HEK293 (cell line): ENCODE results near the gene S100PBP.

ENCODE experiments used
- CTCF ChIP-seq: fragments of 450-650 bp; formaldehyde crosslinking; IDR thresholded peaks from 2 replicates; pipeline ENCODE4 v1.5.1; 2016; ENCODE audit warnings: missing biosample characterization, missing genetic modification characterization
- EGR2 ChIP-seq: fragments of 450-650 bp; formaldehyde crosslinking; IDR thresholded peaks from 2 replicates; pipeline ENCODE4 v1.5.1; 2016; ENCODE audit warnings: low read depth, missing biosample characterization, missing genetic modification characterization
- GFI1B ChIP-seq: fragments of 450-650 bp; formaldehyde crosslinking; IDR thresholded peaks from 2 replicates; pipeline ENCODE4 v1.5.1; 2016; ENCODE audit warnings: missing biosample characterization, missing genetic modification characterization
- GLI2 ChIP-seq: fragments of 450-650 bp; formaldehyde crosslinking; IDR thresholded peaks from 2 replicates; pipeline ENCODE4; 2017; ENCODE audit warnings: missing biosample characterization, missing genetic modification characterization, low read depth, borderline replicate concordance
- GLI4 ChIP-seq: fragments of 450-650 bp; formaldehyde crosslinking; IDR thresholded peaks from 2 replicates; pipeline ENCODE4 v1.5.1; 2016; ENCODE audit warnings: missing biosample characterization, missing genetic modification characterization
- GLIS1 ChIP-seq: fragments of 450-650 bp; formaldehyde crosslinking; IDR thresholded peaks from 2 replicates; pipeline ENCODE4 v1.5.1; 2016; ENCODE audit warnings: missing biosample characterization, missing genetic modification characterization
- IKZF3 ChIP-seq: fragments of 450-650 bp; IDR thresholded peaks from 2 replicates; pipeline ENCODE4 v1.5.0; 2018; ENCODE audit warnings: missing biosample characterization, mild to moderate bottlenecking, missing genetic modification characterization, moderate library complexity
- KLF1 ChIP-seq: fragments of 450-650 bp; formaldehyde crosslinking; IDR thresholded peaks from 2 replicates; pipeline ENCODE4 v1.5.1; 2016; ENCODE audit warnings: missing biosample characterization, missing genetic modification characterization
- PATZ1 ChIP-seq: fragments of 450-650 bp; formaldehyde crosslinking; IDR thresholded peaks from 2 replicates; pipeline ENCODE4 v1.5.1; 2016; ENCODE audit warnings: missing biosample characterization, missing genetic modification characterization
- SALL2 ChIP-seq: fragments of 450-650 bp; formaldehyde crosslinking; IDR thresholded peaks from 2 replicates; pipeline ENCODE4 v1.5.0; 2017; ENCODE audit warnings: missing biosample characterization, mild to moderate bottlenecking, missing genetic modification characterization, borderline replicate concordance
- TSHZ1 ChIP-seq: fragments of 450-650 bp; formaldehyde crosslinking; IDR thresholded peaks from 2 replicates; pipeline ENCODE4 v1.5.1; 2016; ENCODE audit warnings: missing biosample characterization, missing genetic modification characterization, borderline replicate concordance
- ZBTB26 ChIP-seq: fragments of 450-650 bp; formaldehyde crosslinking; optimal IDR thresholded peaks from 2 replicates; pipeline ENCODE3; 2016; ENCODE audit warnings: missing biosample characterization, mild to moderate bottlenecking, missing genetic modification characterization
- ZBTB48 ChIP-seq: fragments of 450-650 bp; formaldehyde crosslinking; IDR thresholded peaks from 2 replicates; pipeline ENCODE4 v1.5.1; 2016; ENCODE audit warnings: missing biosample characterization, missing genetic modification characterization
- ZEB2 ChIP-seq: fragments of 450-650 bp; formaldehyde crosslinking; IDR thresholded peaks from 2 replicates; pipeline ENCODE4 v1.5.1; 2016; ENCODE audit warnings: missing biosample characterization, missing genetic modification characterization
- ZFP69B ChIP-seq: fragments of 450-650 bp; formaldehyde crosslinking; IDR thresholded peaks from 2 replicates; pipeline ENCODE4 v1.5.1; 2016; ENCODE audit warnings: missing biosample characterization, missing genetic modification characterization
- ZNF112 ChIP-seq: fragments of 450-650 bp; formaldehyde crosslinking; IDR thresholded peaks from 2 replicates; pipeline ENCODE4 v1.5.0; 2017; ENCODE audit warnings: missing biosample characterization, missing genetic modification characterization
- ZNF146 ChIP-seq: fragments of 450-650 bp; formaldehyde crosslinking; IDR thresholded peaks from 2 replicates; pipeline ENCODE4 v1.5.1; 2016; ENCODE audit warnings: missing biosample characterization, missing genetic modification characterization
- ZNF175 ChIP-seq: fragments of 450-650 bp; formaldehyde crosslinking; IDR thresholded peaks from 2 replicates; pipeline ENCODE4 v1.5.1; 2016; ENCODE audit warnings: missing biosample characterization, missing genetic modification characterization
- ZNF19 ChIP-seq: fragments of 450-650 bp; formaldehyde crosslinking; IDR thresholded peaks from 2 replicates; pipeline ENCODE4; 2016; ENCODE audit warnings: missing biosample characterization, missing genetic modification characterization, low read depth
- ZNF26 ChIP-seq: fragments of 450-650 bp; formaldehyde crosslinking; IDR thresholded peaks from 2 replicates; pipeline ENCODE4 v1.5.1; 2016; ENCODE audit warnings: missing biosample characterization, missing genetic modification characterization
- ZNF350 ChIP-seq: fragments of 450-650 bp; formaldehyde crosslinking; IDR thresholded peaks from 2 replicates; pipeline ENCODE4 v1.5.0; 2017; ENCODE audit warnings: missing biosample characterization, mild to moderate bottlenecking, missing genetic modification characterization
- ZNF37A ChIP-seq: fragments of 450-650 bp; IDR thresholded peaks from 2 replicates; pipeline ENCODE4 v1.5.1; 2018; ENCODE audit warnings: missing biosample characterization, missing genetic modification characterization
- ZNF529 ChIP-seq: fragments of 450-650 bp; formaldehyde crosslinking; IDR thresholded peaks from 2 replicates; pipeline ENCODE4 v1.5.1; 2017; ENCODE audit warnings: missing genetic modification characterization, missing biosample characterization; ENCODE audit not compliant: insufficient replicate concordance
- ZNF544 ChIP-seq: fragments of 450-650 bp; formaldehyde crosslinking; IDR thresholded peaks from 2 replicates; pipeline ENCODE4 v1.5.0; 2017; ENCODE audit warnings: missing biosample characterization, missing genetic modification characterization
- ZNF549 ChIP-seq: fragments of 450-650 bp; IDR thresholded peaks from 2 replicates; pipeline ENCODE4 v1.5.1; 2018; ENCODE audit warnings: missing biosample characterization, missing genetic modification characterization, mild to moderate bottlenecking, inconsistent platforms, moderate library complexity
- ZNF600 ChIP-seq: fragments of 450-650 bp; formaldehyde crosslinking; IDR thresholded peaks from 2 replicates; pipeline ENCODE4 v1.5.1; 2016; ENCODE audit warnings: missing biosample characterization, missing genetic modification characterization
- ZNF626 ChIP-seq: fragments of 450-650 bp; sonication (Bioruptor Pico); formaldehyde crosslinking; IDR thresholded peaks from 2 replicates; pipeline ENCODE4 v1.5.1; 2018; ENCODE audit warnings: missing biosample characterization, missing genetic modification characterization, inconsistent platforms
- ZNF785 ChIP-seq: fragments of 450-650 bp; formaldehyde crosslinking; IDR thresholded peaks from 2 replicates; pipeline ENCODE4 v1.5.1; 2016; ENCODE audit warnings: missing biosample characterization, missing genetic modification characterization
- ZSCAN4 ChIP-seq: fragments of 450-650 bp; formaldehyde crosslinking; IDR thresholded peaks from 2 replicates; pipeline ENCODE4 v1.5.1; 2017; ENCODE audit warnings: missing biosample characterization, missing genetic modification characterization

S100PBP gene

GRCh38 chr1:32773018-32773763, 44.3 kb upstream of the S100PBP start (continued):
- TF ChIP-seq ZBTB48 (tag by site-specific recombination) = no peak
- no peak for TF ChIP-seq SALL2
- TF ChIP-seq ZFP69B (tag by site-specific recombination) = no peak
- no peak for TF ChIP-seq GLI2 (tag by site-specific recombination)
- no peak for TF ChIP-seq ZNF37A
- no peak for TF ChIP-seq EGR2 (tag by site-specific recombination)
- TF ChIP-seq PATZ1 (tag by site-specific recombination) = 0 out of 2 replicates have a peak, but pooled peaks have one; percentile 26
- TF ChIP-seq ZSCAN4 (tag by site-specific recombination) = no peak
- TF ChIP-seq ZNF529 (tag by site-specific recombination) = no peak
- TF ChIP-seq ZNF785 = no peak
- peak; percentile 13 for TF ChIP-seq ZBTB26 (tag by site-specific recombination)
- TF ChIP-seq IKZF3 (tag by site-specific recombination) = 0 out of 2 replicates have a peak, but pooled peaks have one; percentile 42
- no peak for TF ChIP-seq ZNF26 (tag by site-specific recombination)
- TF ChIP-seq CTCF (tag by site-specific recombination) = peak; percentile 93
- no peak for TF ChIP-seq ZNF19 (tag by site-specific recombination)
- TF ChIP-seq GFI1B = no peak
- TF ChIP-seq ZNF626 (tag by site-specific recombination) = no peak
- TF ChIP-seq GLI4 (tag by site-specific recombination) = no peak
- TF ChIP-seq KLF1 (tag by site-specific recombination) = no peak
- TF ChIP-seq ZNF600 (tag by site-specific recombination) = peak; percentile 72
- no peak for TF ChIP-seq ZNF544 (tag by site-specific recombination)
- TF ChIP-seq ZNF175 (tag by site-specific recombination) = no peak
- no peak for TF ChIP-seq TSHZ1 (tag by site-specific recombination)
- TF ChIP-seq GLIS1 (tag by site-specific recombination) = 0 out of 2 replicates have a peak, but pooled peaks have one; percentile 21
- no peak for TF ChIP-seq ZNF549 (tag by site-specific recombination)
- TF ChIP-seq ZNF350 = no peak
- TF ChIP-seq ZEB2 (tag by site-specific recombination) = peak; percentile 48; the same call in 1 of the 2 replicates
- no peak for TF ChIP-seq ZNF112
- TF ChIP-seq ZNF146 (tag by site-specific recombination) = no peak
